Fibroblast of lung (primary cell): ENCODE measurements around the gene GNAT1. TPM values are rescaled to one million over a fixed set of nuclear protein-coding genes. Genes with fewer than 3 reads are reported as not detected.

Experiments used
- DNase-seq, 2 donors: peaks; one replicate each; pipeline versions ENCODE4 v3.0.0 to v3.0.0-alpha.2; 2010; ENCODE audit warnings: low read depth in 2 of 2
- H2AFZ ChIP-seq: 2 replicates; pipeline ENCODE4 v1.5.1; 2012; ENCODE audit warnings: low read length, control low read depth, inconsistent platforms
- H3K27ac ChIP-seq: 2 replicates; pipeline ENCODE4 v1.5.1; 2011; ENCODE audit warnings: low read length, control low read depth; ENCODE audit not compliant: insufficient read depth
- H3K27me3 ChIP-seq: 2 replicates; pipeline ENCODE4 v1.5.1; 2011; ENCODE audit warnings: mild to moderate bottlenecking, low read length; ENCODE audit not compliant: control insufficient read depth, insufficient read depth
- H3K36me3 ChIP-seq: 2 replicates; pipeline ENCODE4 v1.5.1; 2011; ENCODE audit warnings: low read length; ENCODE audit not compliant: control insufficient read depth, insufficient read depth
- H3K4me1 ChIP-seq: 2 replicates; pipeline ENCODE4 v1.5.1; 2011; ENCODE audit warnings: low read length; ENCODE audit not compliant: control insufficient read depth, insufficient read depth; ENCODE audit errors: extremely low read depth
- H3K4me2 ChIP-seq: 2 replicates; pipeline ENCODE4 v1.5.1; 2011; ENCODE audit warnings: low read length, control low read depth; ENCODE audit not compliant: insufficient read depth; ENCODE audit errors: extremely low read depth
- H3K4me3 ChIP-seq, 4 experiments: fragments of 200-600 bp in 1 of 4; sonication (generic) in 1 of 4; replicated peaks in 1 of 4; 2 replicates each; pipeline ENCODE4 v1.5.1; 2011 to 2016; ENCODE audit warnings: low read length in 4 of 4, low read depth in 3 of 4, mild to moderate bottlenecking in 3 of 4, control low read depth in 2 of 4, inconsistent platforms in 1 of 4, mixed read lengths in 1 of 4; ENCODE audit not compliant: insufficient read depth in 1 of 4; ENCODE audit errors: control extremely low read depth in 1 of 4
- H3K79me2 ChIP-seq: 2 replicates; pipeline ENCODE4 v1.5.1; 2012; ENCODE audit warnings: mild to moderate bottlenecking, low read length, inconsistent platforms; ENCODE audit not compliant: control insufficient read depth, insufficient read depth
- H3K9ac ChIP-seq: 2 replicates; pipeline ENCODE4 v1.5.1; 2011; ENCODE audit warnings: mild to moderate bottlenecking, low read length, control low read depth; ENCODE audit not compliant: insufficient read depth
- H3K9me3 ChIP-seq: 2 replicates; pipeline ENCODE4 v1.5.1; 2012; ENCODE audit warnings: low read depth, low read length; ENCODE audit not compliant: control insufficient read depth, insufficient read depth
- H4K20me1 ChIP-seq: 2 replicates; pipeline ENCODE4 v1.5.1; 2011; ENCODE audit warnings: low read length; ENCODE audit not compliant: control insufficient read depth, insufficient read depth; ENCODE audit errors: extremely low read depth
- CTCF ChIP-seq, 2 donors: IDR thresholded peaks in 1 of 2; conservative IDR thresholded peaks in 1 of 2; 1 replicate in 1 of 2; 2 replicates in 1 of 2; pipeline ENCODE4 v1.5.1; 2011 to 2012; ENCODE audit warnings: low read length in 2 of 2, control low read depth in 1 of 2, inconsistent platforms in 1 of 2, low read depth in 1 of 2, mild to moderate bottlenecking in 1 of 2
- EZH2 ChIP-seq: IDR thresholded peaks from 2 replicates; pipeline ENCODE4 v1.5.1; 2012; ENCODE audit warnings: low read length, control low read depth, mild to moderate bottlenecking; ENCODE audit errors: missing control alignments
- polyA plus RNA-seq, 2 donors: library from polyadenylated mRNA; depleted of rRNA in 1 of 2; stranded (reverse) in 1 of 2; unstranded in 1 of 2; fragments of >200 nt; gene quantifications; 2 replicates each; pipeline ENCODE4 v1.2.1, GENCODE V29; 2011 to 2012; ENCODE audit warnings: missing spikeins in 1 of 2
- total RNA-seq: library from RNA; depleted of rRNA; stranded (reverse); fragments of >200 nt; gene quantifications from 2 replicates; pipeline ENCODE4 v1.2.1, GENCODE V29; 2014

The GNAT1 gene
- total and polyA plus RNA-seq, 2 donors (not counting 1 experiment from before 2014, with no cell fraction given): not detected

DNA sequence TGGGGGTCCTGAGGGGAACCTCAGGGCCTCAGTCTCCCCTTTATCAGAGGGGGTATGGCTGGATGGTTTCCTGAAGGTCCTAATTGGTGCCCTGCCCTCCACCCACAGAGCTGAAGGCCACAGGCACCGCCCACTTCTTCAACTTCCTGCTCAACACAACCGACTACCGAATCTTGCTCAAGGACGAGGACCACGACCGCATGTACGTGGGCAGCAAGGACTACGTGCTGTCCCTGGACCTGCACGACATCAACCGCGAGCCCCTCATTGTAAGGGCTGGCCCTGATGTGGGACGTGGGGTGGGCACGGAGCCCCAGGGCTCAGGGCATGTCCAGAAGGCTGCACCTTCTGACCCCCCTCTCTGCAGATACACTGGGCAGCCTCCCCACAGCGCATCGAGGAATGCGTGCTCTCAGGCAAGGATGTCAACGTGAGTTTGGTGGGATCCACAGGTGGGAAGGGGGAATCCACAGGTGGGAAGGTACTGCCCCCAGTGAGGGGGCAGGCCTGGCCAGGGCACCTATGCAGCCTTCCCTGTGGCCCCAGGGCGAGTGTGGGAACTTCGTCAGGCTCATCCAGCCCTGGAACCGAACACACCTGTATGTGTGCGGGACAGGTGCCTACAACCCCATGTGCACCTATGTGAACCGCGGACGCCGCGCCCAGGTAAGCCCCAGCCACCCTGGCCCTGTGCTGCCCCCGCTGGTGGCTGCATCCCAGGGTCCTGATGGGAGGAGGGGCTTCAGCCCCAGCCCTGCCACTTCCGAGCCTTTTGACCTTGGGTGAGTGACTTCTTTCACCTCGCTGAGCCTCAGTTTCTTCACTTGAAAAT is 17.5 kb upstream of the GNAT1 start:
- H3K4me2 ChIP-seq: no peak overlapping the region
- H3K9me3 ChIP-seq: no peaks in the 10 kb centered on the region
- no peak overlapping the region for H2AFZ ChIP-seq
- no peaks in the 10 kb centered on the region for H3K36me3 ChIP-seq
- TF ChIP-seq EZH2 (no peak), CTCF (conservative IDR thresholded peaks at IDR 0.05 in 1 of 2, IDR thresholded peaks at IDR 0.05 in 1 of 2; ENCODE audit: low read depth in 1 of 2, low read length in 2 of 2) (no peak)
- DNase-seq: no peak
- no peaks in the 10 kb centered on the region for H3K27me3 ChIP-seq
- H3K27ac ChIP-seq: no peak overlapping the region
- H3K4me3 ChIP-seq: no peak overlapping the region
- H3K9ac ChIP-seq: no peak overlapping the region
- H3K79me2 ChIP-seq: no peaks in the 10 kb centered on the region
- no peaks in the 10 kb centered on the region for H3K4me1 ChIP-seq
- no peaks in the 10 kb centered on the region for H4K20me1 ChIP-seq

- Histone ChIP-seq H3K9me3 (no peaks in the 10 kb centered on the region), H3K27ac (no peak overlapping the region), H3K4me2 (no peak overlapping the region), H3K36me3 (no peaks in the 10 kb centered on the region), H3K4me3 (no peak overlapping the region), H4K20me1 (no peaks in the 10 kb centered on the region), H3K9ac (no peak overlapping the region), H3K4me1 (no peaks in the 10 kb centered on the region), H3K27me3 (no peaks in the 10 kb centered on the region), H2AFZ (no peak overlapping the region), H3K79me2 (no peaks in the 10 kb centered on the region)
- no peak for DNase-seq
- TF ChIP-seq EZH2 (no peak), CTCF (conservative IDR thresholded peaks at IDR 0.05 in 1 of 2, IDR thresholded peaks at IDR 0.05 in 1 of 2; ENCODE audit: low read depth in 1 of 2, low read length in 2 of 2) (no peak)
Measured at GRCh38 chr3:50174517-50174895, 16.9 kb upstream of the GNAT1 start.

DNA sequence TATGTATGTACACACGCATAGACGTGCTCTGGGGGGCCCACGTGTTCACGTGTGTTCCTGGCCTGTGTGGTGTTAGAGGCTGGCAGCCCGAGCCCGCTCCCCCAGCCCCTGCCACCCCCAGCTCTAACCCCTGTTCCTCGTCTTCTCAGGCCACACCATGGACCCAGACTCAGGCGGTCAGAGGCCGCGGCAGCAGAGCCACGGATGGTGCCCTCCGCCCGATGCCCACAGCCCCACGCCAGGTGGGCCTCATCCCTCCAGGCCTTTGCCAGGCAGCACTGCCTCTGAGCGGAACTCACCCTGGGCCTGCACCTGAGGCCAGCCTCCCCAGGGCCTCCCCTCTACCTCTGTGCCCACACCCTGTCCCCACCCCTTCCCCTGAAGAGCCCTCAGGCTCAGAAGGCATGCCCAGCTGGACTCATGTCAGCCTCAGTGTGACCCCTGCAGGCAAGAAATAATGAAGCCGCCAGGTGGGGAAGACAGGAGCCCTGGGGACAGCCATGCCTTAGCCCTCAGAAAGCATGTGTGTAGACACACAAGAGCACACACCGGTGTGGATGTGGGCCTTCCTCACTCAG is 16.4 kb upstream of the GNAT1 start:
- no peak overlapping the region for H3K4me3 ChIP-seq
- no peaks in the 10 kb centered on the region for H3K36me3 ChIP-seq
- H4K20me1 ChIP-seq: no peaks in the 10 kb centered on the region
- DNase-seq: no peak
- no peak overlapping the region for H3K27ac ChIP-seq
- H3K9me3 ChIP-seq: no peaks in the 10 kb centered on the region
- H3K4me2 ChIP-seq: no peak overlapping the region
- H3K9ac ChIP-seq: no peak overlapping the region
- H3K27me3 ChIP-seq: no peaks in the 10 kb centered on the region
- H3K4me1 ChIP-seq: no peaks in the 10 kb centered on the region
- H2AFZ ChIP-seq: no peak overlapping the region
- H3K79me2 ChIP-seq: no peaks in the 10 kb centered on the region
- TF ChIP-seq CTCF (conservative IDR thresholded peaks at IDR 0.05 in 1 of 2, IDR thresholded peaks at IDR 0.05 in 1 of 2; ENCODE audit: low read depth in 1 of 2, low read length in 2 of 2): no peak
- no peak for TF ChIP-seq EZH2
